Ishikawa (cell line): ENCODE results near the gene GYG1.

Source experiments
- CREB1 ChIP-seq: IDR thresholded peaks from 2 replicates; pipeline ENCODE4 v1.6.1; 2012; ENCODE audit warnings: low read depth
- EP300 ChIP-seq: IDR thresholded peaks from 2 replicates; pipeline ENCODE4 v1.6.1; 2012; ENCODE audit warnings: borderline replicate concordance
- RAD21 ChIP-seq: IDR thresholded peaks from 2 replicates; pipeline ENCODE4 v1.6.1; 2012; ENCODE audit warnings: low read depth
- TAF1 ChIP-seq: IDR thresholded peaks from 2 replicates; pipeline ENCODE4 v1.6.1; 2012; ENCODE audit warnings: low read depth, mild to moderate bottlenecking
- TCF12 ChIP-seq: IDR thresholded peaks from 2 replicates; pipeline ENCODE4 v1.6.1; 2012; ENCODE audit warnings: low read depth
- TEAD4 ChIP-seq: IDR thresholded peaks from 2 replicates; pipeline ENCODE4 v1.6.1; 2012
- ZBTB7A ChIP-seq: IDR thresholded peaks from 2 replicates; pipeline ENCODE4 v1.6.1; 2012; ENCODE audit warnings: low read depth
- TF ChIP-seq, protein P1 (sequence below): IDR thresholded peaks from 2 replicates; pipeline ENCODE4 v1.6.1; 2012; ENCODE audit warnings: low read depth, mild to moderate bottlenecking
- TF ChIP-seq, protein P2 (sequence below): IDR thresholded peaks from 2 replicates; pipeline ENCODE4 v1.6.1; 2012

DNA sequence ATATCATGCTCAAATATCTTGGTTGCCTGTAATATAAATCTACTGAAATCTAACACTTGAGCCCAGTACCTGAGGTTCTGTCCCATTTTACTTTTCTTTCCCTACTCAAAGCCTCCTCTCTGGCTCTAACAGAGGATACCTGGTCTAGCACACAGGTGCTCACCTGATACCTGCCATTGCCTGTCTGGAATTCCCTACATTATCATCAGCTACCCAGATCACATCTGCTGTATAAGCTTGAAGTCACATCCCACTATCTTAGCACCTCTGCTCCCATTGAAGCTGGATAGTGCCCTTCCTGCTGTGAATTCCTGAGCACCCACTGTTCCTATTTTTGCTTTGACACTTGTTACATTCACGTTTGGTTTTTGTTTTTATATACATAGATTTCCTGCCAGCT, 30.5 kb downstream of the GYG1 start:
- no peak for TF ChIP-seq RAD21
- no peak for TF ChIP-seq TAF1
- TF ChIP-seq TCF12: no peak
- no peak for TF ChIP-seq CREB1
- no peak for TF ChIP-seq TEAD4
- TF ChIP-seq, protein P1, sequence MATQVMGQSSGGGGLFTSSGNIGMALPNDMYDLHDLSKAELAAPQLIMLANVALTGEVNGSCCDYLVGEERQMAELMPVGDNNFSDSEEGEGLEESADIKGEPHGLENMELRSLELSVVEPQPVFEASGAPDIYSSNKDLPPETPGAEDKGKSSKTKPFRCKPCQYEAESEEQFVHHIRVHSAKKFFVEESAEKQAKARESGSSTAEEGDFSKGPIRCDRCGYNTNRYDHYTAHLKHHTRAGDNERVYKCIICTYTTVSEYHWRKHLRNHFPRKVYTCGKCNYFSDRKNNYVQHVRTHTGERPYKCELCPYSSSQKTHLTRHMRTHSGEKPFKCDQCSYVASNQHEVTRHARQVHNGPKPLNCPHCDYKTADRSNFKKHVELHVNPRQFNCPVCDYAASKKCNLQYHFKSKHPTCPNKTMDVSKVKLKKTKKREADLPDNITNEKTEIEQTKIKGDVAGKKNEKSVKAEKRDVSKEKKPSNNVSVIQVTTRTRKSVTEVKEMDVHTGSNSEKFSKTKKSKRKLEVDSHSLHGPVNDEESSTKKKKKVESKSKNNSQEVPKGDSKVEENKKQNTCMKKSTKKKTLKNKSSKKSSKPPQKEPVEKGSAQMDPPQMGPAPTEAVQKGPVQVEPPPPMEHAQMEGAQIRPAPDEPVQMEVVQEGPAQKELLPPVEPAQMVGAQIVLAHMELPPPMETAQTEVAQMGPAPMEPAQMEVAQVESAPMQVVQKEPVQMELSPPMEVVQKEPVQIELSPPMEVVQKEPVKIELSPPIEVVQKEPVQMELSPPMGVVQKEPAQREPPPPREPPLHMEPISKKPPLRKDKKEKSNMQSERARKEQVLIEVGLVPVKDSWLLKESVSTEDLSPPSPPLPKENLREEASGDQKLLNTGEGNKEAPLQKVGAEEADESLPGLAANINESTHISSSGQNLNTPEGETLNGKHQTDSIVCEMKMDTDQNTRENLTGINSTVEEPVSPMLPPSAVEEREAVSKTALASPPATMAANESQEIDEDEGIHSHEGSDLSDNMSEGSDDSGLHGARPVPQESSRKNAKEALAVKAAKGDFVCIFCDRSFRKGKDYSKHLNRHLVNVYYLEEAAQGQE: no peak
- TF ChIP-seq EP300: no peak
- TF ChIP-seq, protein P2, sequence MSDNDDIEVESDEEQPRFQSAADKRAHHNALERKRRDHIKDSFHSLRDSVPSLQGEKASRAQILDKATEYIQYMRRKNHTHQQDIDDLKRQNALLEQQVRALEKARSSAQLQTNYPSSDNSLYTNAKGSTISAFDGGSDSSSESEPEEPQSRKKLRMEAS: no peak
- no peak for TF ChIP-seq ZBTB7A
